CD4-positive, CD25-positive, alpha-beta regulatory T cell (primary cell): Measurements from ENCODE around the gene TMEM131L. TPM values are rescaled to one million over a fixed set of nuclear protein-coding genes. Genes with fewer than 3 reads are reported as not detected.
A peak's percentile ranks its signal among the peaks of the same experiment; 100 is the strongest.

Source experiments
- ATAC-seq, 2 donors: fragments of 150-1000 bp; cut with Tn5 transposase; one replicate each; pipeline ENCODE4 v1.10.0; 2021; ENCODE audit warnings: low read depth in 2 of 2, moderate number of reproducible peaks in 2 of 2, moderate library complexity in 1 of 2
- DNase-seq, 3 donors: peaks; one replicate each; pipeline versions ENCODE4 v3.0.0 to v3.0.0-alpha.2; 2012 to 2022; ENCODE audit warnings: mixed read lengths in 1 of 3
- H3K27ac ChIP-seq: one replicate; pipeline ENCODE4 v1.7.0; 2013; ENCODE audit warnings: mild to moderate bottlenecking, low read length; ENCODE audit not compliant: insufficient read depth, poor library complexity, severe bottlenecking
- H3K27me3 ChIP-seq: one replicate; pipeline ENCODE4 v1.7.0; 2013; ENCODE audit warnings: low read length; ENCODE audit not compliant: control insufficient read depth, insufficient read depth
- H3K36me3 ChIP-seq: one replicate; pipeline ENCODE4 v1.7.0; 2013; ENCODE audit warnings: mild to moderate bottlenecking, low read length, moderate library complexity; ENCODE audit not compliant: control insufficient read depth, insufficient read depth
- H3K4me1 ChIP-seq: 2 replicates; pipeline ENCODE4 v1.7.0; 2013; ENCODE audit warnings: mild to moderate bottlenecking, low read length; ENCODE audit not compliant: insufficient read depth, control insufficient read depth, poor library complexity, severe bottlenecking
- H3K4me3 ChIP-seq: one replicate; pipeline ENCODE4 v1.7.0; 2013; ENCODE audit warnings: low read depth, mild to moderate bottlenecking, low read length, moderate library complexity
- H3K9me3 ChIP-seq, 2 experiments: 1 replicate in 1 of 2; 2 replicates in 1 of 2; pipeline ENCODE4 v1.7.0; 2013; ENCODE audit warnings: low read length in 2 of 2, mild to moderate bottlenecking in 1 of 2, moderate library complexity in 1 of 2; ENCODE audit not compliant: control insufficient read depth in 2 of 2
- H3K27ac Mint-ChIP-seq, 3 donors: one replicate each; pipeline ENCODE4 v1.8.0; 2020 to 2022; ENCODE audit warnings: mild to moderate bottlenecking in 3 of 3, mixed read lengths in 3 of 3, moderate library complexity in 2 of 3
- H3K27me3 Mint-ChIP-seq: one replicate; pipeline ENCODE4 v1.8.0; 2022; ENCODE audit warnings: mild to moderate bottlenecking, mixed read lengths
- H3K36me3 Mint-ChIP-seq: one replicate; pipeline ENCODE4 v1.8.0; 2020; ENCODE audit warnings: mixed read lengths
- H3K4me1 Mint-ChIP-seq, 4 donors: one replicate each; pipeline ENCODE4 v1.8.0; 2020 to 2022; ENCODE audit warnings: mixed read lengths in 4 of 4, mild to moderate bottlenecking in 1 of 4
- H3K4me3 Mint-ChIP-seq, 4 donors: one replicate each; pipeline ENCODE4 v1.8.0; 2020 to 2022; ENCODE audit warnings: mild to moderate bottlenecking in 4 of 4, mixed read lengths in 4 of 4, moderate library complexity in 3 of 4
- H3K9me3 Mint-ChIP-seq, 7 donors: one replicate each; pipeline ENCODE4 v1.8.0; 2020 to 2022; ENCODE audit warnings: mixed read lengths in 7 of 7, mild to moderate bottlenecking in 3 of 7, moderate library complexity in 2 of 7
- polyA plus RNA-seq, 4 donors: library from polyadenylated mRNA; unstranded; fragments of 300-500 nt; fragmentation: Illumina TruSeq; gene quantifications; one replicate each; pipeline ENCODE4 v1.2.3, GENCODE V29; 2021
- total RNA-seq: library from RNA; stranded (reverse); gene quantifications from one replicate; pipeline ENCODE4 v1.2.3, GENCODE V29; 2022

The TMEM131L gene
- total and polyA plus RNA-seq, 5 donors from 2014 or later: 35.5 to 86.4 (median 44.1) TPM

DNA sequence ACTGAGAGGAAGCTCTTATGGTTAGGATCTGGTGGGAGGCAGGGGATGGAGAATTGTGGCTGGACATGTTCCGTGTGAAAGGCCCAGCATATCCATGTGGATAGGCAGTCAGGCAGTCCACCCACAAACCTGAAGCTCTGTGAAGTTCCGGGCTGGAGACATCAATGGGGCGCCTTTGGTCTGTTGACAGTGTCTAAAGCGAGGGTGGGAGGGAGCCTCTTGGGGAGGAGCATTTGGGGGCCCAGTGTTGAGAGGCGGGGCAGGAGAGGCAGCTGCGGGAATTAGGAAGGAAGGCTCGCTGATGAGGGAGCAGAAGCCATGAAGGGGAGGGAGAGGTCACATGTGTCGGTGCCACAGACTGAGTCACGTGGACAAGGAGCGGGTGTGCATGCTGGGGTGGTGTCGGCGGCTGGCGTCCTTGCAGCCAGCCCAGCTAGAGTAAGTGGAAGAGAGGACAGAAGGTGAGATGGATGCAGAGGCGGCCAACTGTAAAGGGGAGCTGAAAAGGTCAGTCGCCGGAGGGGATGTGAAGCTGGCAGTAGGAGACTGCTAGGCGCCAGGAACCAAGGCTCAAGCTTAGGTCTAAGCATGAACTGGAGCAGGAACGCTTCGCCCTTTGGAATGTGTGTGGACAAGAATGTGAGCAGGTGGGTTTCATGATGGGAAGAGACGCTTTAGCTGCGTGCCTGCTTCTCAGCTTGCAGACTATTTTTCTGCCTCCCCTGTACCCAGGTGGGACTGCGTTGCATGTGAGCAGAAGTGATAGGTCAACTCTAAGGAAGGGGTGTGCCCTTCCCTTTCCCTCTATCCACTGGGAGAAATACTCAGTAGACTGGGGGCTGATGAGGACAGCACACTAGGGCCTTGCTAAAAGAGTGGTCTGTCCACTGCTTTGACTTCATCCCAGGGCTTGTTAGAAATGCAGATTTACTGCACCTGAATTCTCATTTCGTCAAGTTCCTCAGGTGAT is 174.0 kb downstream of the TMEM131L start:
- peaks cover 24% of the 10 kb centered on the region for H3K36me3 Mint-ChIP-seq
- H3K4me1 Mint-ChIP-seq: peaks cover 4 to 13% (median 12%) of the 10 kb centered on the region in 4 donors
- no peaks in the 10 kb centered on the region for H3K9me3 Mint-ChIP-seq

GRCh38 chr4:153641532-153641931 is 175.4 kb downstream of the TMEM131L start:
- H3K4me3 Mint-ChIP-seq: no peak overlapping the region
- peaks cover 12% of the 10 kb centered on the region for H3K36me3 ChIP-seq
- no peak overlapping the region for H3K27ac Mint-ChIP-seq

More for the DNA sequence above, 174.0 kb downstream of the TMEM131L start:
- peak overlapping the region in 1 of 4 donors; percentile 52 for H3K4me3 Mint-ChIP-seq
- DNase-seq (no peak), ATAC-seq (no peak)
- peaks cover 26% of the 10 kb centered on the region for H3K36me3 ChIP-seq
- no peaks in the 10 kb centered on the region for H3K27me3 ChIP-seq
- H3K4me1 ChIP-seq: no peaks in the 10 kb centered on the region
- H3K27ac ChIP-seq: no peak overlapping the region
- peaks cover 0 to under 1% of the 10 kb centered on the region in 2 experiments for H3K9me3 ChIP-seq
- H3K27me3 Mint-ChIP-seq: no peaks in the 10 kb centered on the region
- no peak overlapping the region for H3K4me3 ChIP-seq
- H3K27ac Mint-ChIP-seq: peak overlapping the region in 1 of 3 donors; percentile 46

DNA sequence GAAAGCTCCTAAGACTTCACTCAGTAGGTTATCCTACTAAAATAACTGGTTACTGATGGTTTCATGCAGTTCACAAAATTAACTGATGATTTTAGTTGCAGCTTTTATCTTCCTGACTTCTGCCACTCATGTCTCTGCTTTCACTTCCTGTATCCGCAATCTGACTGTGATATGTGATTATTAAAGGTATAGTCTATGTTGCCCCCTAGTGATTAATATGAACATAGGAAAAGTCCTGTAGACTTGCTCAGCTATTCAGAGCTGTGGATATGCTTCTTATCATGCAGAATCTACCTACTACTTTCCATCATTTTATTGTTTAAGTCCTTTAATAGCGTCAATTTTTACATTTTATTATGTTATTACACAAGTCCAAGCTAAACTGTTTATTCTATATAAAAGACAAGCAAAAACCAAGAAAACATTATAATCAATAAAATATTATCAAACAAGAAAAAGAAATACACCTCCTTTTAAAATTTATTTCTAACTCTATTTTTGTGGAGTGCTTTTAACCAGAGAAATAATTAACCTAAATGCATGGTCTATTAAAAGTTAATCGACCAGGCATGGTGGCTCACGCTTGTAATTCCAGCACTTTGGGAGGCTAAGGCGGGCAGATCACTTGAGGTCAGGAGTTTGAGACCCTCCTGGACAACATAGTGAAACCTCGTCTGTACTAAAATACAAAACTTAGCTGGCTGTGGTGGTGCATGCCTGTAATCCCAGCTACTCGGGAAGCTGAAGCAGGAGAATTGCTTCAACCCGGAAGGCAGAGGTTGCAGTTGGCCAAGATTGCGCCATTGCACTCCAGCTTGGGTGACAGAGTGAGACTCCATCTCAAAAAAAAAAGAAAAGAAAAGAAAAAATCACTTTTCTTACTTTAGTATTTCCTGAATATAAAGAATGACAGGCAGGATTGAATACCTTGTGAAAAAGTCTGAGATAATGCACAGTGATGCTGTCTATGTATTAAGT is 177.5 kb downstream of the TMEM131L start:
- H3K4me3 ChIP-seq: peak overlapping the region; percentile 46
- H3K4me1 ChIP-seq: no peaks in the 10 kb centered on the region
- peak; percentile 90 to 93 for ATAC-seq
- H3K27me3 ChIP-seq: no peaks in the 10 kb centered on the region
- DNase-seq: peak in 2 of 3 donors; percentile 73 to 82
- no peaks in the 10 kb centered on the region for H3K27me3 Mint-ChIP-seq
- H3K4me3 Mint-ChIP-seq: no peak overlapping the region
- peak overlapping the region in 1 of 3 donors; percentile 39 for H3K27ac Mint-ChIP-seq
- no peaks in the 10 kb centered on the region for H3K36me3 Mint-ChIP-seq
- peaks cover 0 to 3% of the 10 kb centered on the region in 2 experiments for H3K9me3 ChIP-seq
- H3K4me1 Mint-ChIP-seq: peaks cover 4 to 17% (median 9%) of the 10 kb centered on the region in 4 donors
- H3K36me3 ChIP-seq: no peaks in the 10 kb centered on the region
- H3K9me3 Mint-ChIP-seq: no peaks in the 10 kb centered on the region
- H3K27ac ChIP-seq: peak overlapping the region; percentile 11

More at GRCh38 chr4:153641532-153641931, 175.4 kb downstream of the TMEM131L start:
- peaks cover 11% of the 10 kb centered on the region for H3K36me3 Mint-ChIP-seq
- H3K27me3 ChIP-seq: no peaks in the 10 kb centered on the region
- H3K27ac ChIP-seq: no peak overlapping the region
- H3K4me1 Mint-ChIP-seq: peaks cover 4 to 13% (median 12%) of the 10 kb centered on the region in 4 donors
- DNase-seq (no peak), ATAC-seq (no peak)
- no peak overlapping the region for H3K4me3 ChIP-seq
- H3K4me1 ChIP-seq: no peaks in the 10 kb centered on the region
- no peaks in the 10 kb centered on the region for H3K27me3 Mint-ChIP-seq
- H3K9me3 Mint-ChIP-seq: no peaks in the 10 kb centered on the region
- peaks cover 0 to 3% of the 10 kb centered on the region in 2 experiments for H3K9me3 ChIP-seq

DNA sequence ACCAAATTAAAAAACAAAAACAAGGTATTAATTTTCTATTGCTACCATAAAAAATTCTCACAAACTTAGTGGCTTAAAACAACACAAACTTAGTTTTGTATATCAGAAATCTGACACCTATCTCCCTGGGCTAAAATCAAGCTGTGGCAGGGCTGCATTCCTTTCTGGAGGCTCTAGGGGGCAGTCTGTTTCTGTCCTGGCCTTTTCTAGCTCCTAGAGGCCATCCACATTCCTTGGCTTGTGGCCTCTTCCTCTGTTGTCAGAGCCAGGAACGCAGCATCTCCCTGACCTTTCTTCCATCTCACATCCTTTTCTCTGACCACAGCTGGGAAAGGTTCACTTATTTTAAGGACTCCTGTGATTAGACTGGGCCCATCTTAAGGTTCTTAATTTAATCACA is 179.0 kb downstream of the TMEM131L start:
- Mint-ChIP-seq H3K9me3 (no peaks in the 10 kb centered on the region), H3K4me1 (peaks cover 4 to 12% (median 9%) of the 10 kb centered on the region in 4 donors), H3K36me3 (no peaks in the 10 kb centered on the region), H3K27me3 (no peaks in the 10 kb centered on the region), H3K4me3 (no peak overlapping the region), H3K27ac (no peak overlapping the region)
- H3K27me3 ChIP-seq: no peaks in the 10 kb centered on the region
- no peaks in the 10 kb centered on the region for H3K4me1 ChIP-seq
- peaks cover 0 to 3% of the 10 kb centered on the region in 2 experiments for H3K9me3 ChIP-seq
- no peaks in the 10 kb centered on the region for H3K36me3 ChIP-seq
- H3K4me3 ChIP-seq: no peak overlapping the region
- DNase-seq (peak in 1 of 3 donors; percentile 44), ATAC-seq (no peak)
- no peak overlapping the region for H3K27ac ChIP-seq

GRCh38 chr4:153646261-153646660 is 180.1 kb downstream of the TMEM131L start:
- Mint-ChIP-seq H3K4me1 (peaks cover 4 to 19% (median 12%) of the 10 kb centered on the region in 4 donors), H3K36me3 (no peaks in the 10 kb centered on the region), H3K27me3 (no peaks in the 10 kb centered on the region), H3K27ac (no peak overlapping the region), H3K4me3 (no peak overlapping the region), H3K9me3 (no peaks in the 10 kb centered on the region)
- Histone ChIP-seq H3K27me3 (no peaks in the 10 kb centered on the region), H3K27ac (no peak overlapping the region), H3K9me3 (peaks cover 0 to 3% of the 10 kb centered on the region in 2 experiments), H3K4me1 (peaks cover 4% of the 10 kb centered on the region), H3K4me3 (no peak overlapping the region), H3K36me3 (no peaks in the 10 kb centered on the region)
- DNase-seq: no peak
- ATAC-seq: no peak

DNA sequence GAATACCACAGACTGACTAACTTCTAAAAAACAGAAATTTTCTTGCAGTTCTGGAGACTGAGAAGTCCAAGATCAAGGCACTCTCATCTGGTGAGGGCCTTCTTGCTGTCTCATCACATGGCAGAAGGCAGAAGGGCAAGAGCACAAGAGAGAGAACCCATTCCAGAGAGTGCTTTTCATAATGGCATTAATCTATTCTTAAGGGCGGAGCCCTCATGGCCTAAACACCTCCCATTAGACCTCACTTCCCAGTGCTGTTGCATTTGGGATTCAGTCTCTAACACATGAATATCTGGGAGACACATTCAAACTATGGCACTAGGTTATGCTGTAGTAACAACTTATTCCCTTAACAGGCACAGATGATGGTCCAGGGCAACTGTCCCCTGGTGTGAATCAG is 180.8 kb downstream of the TMEM131L start:
- Mint-ChIP-seq H3K4me3 (no peak overlapping the region), H3K27ac (peak overlapping the region in 1 of 3 donors; percentile 81), H3K27me3 (no peaks in the 10 kb centered on the region), H3K9me3 (no peaks in the 10 kb centered on the region), H3K4me1 (peaks cover 6 to 26% (median 18%) of the 10 kb centered on the region in 4 donors), H3K36me3 (no peaks in the 10 kb centered on the region)
- H3K4me1 ChIP-seq: peaks cover 11% of the 10 kb centered on the region
- DNase-seq: no peak
- no peaks in the 10 kb centered on the region for H3K36me3 ChIP-seq
- H3K27me3 ChIP-seq: no peaks in the 10 kb centered on the region
- no peak overlapping the region for H3K4me3 ChIP-seq
- no peak overlapping the region for H3K27ac ChIP-seq
- no peak for ATAC-seq
- H3K9me3 ChIP-seq: peaks cover 0 to 3% of the 10 kb centered on the region in 2 experiments

- H3K27me3 Mint-ChIP-seq: no peaks in the 10 kb centered on the region
These were observed 181.8 kb downstream of the TMEM131L start for GRCh38 chr4:153647975-153648374.

More at GRCh38 chr4:153647975-153648374, 181.8 kb downstream of the TMEM131L start:
- Mint-ChIP-seq H3K9me3 (no peaks in the 10 kb centered on the region), H3K4me1 (peaks cover 6 to 33% (median 19%) of the 10 kb centered on the region in 4 donors), H3K36me3 (no peaks in the 10 kb centered on the region), H3K27ac (no peak overlapping the region), H3K4me3 (no peak overlapping the region)
- no peaks in the 10 kb centered on the region for H3K36me3 ChIP-seq
- DNase-seq: no peak
- no peaks in the 10 kb centered on the region for H3K27me3 ChIP-seq
- peaks cover 0 to 3% of the 10 kb centered on the region in 2 experiments for H3K9me3 ChIP-seq
- peaks cover 20% of the 10 kb centered on the region for H3K4me1 ChIP-seq
- H3K4me3 ChIP-seq: no peak overlapping the region
- no peak overlapping the region for H3K27ac ChIP-seq
- ATAC-seq: no peak
